GM23338 (cell line): ENCODE results near the gene FAM234A. TPM values are rescaled to one million over a fixed set of nuclear protein-coding genes. Genes with fewer than 3 reads are reported as not detected.

Experiments
- ATAC-seq: fragments of 200-7000 bp; cut with Tn5 transposase; 3 replicates; pipeline ENCODE4 v1.9.1; 2020
- DNase-seq: peaks from one replicate; pipeline ENCODE4 v3.0.0-alpha.2; 2015; ENCODE audit warnings: low spot score
- H2AFZ ChIP-seq: fragments of 200-600 bp; sonication (generic); 2 replicates; pipeline ENCODE4 v1.8.0; 2016; ENCODE audit warnings: antibody characterized with exemption, mild to moderate bottlenecking, moderate library complexity
- H3F3A ChIP-seq: fragments of 200-600 bp; sonication (generic); replicated peaks from 2 replicates; pipeline ENCODE4 v1.8.0; 2017; ENCODE audit warnings: antibody characterized with exemption, mixed run types, low read depth
- H3K27ac ChIP-seq: fragments of 200-600 bp; sonication (generic); 2 replicates; pipeline ENCODE4 v1.6.1; 2016; ENCODE audit warnings: low read depth
- H3K27me3 ChIP-seq: fragments of 200-600 bp; sonication (generic); 2 replicates; pipeline ENCODE4 v1.8.0; 2016; ENCODE audit warnings: mild to moderate bottlenecking, mixed run types, moderate library complexity; ENCODE audit not compliant: insufficient read depth
- H3K36me3 ChIP-seq: fragments of 200-600 bp; sonication (generic); 2 replicates; pipeline ENCODE4 v1.8.0; 2016; ENCODE audit warnings: mild to moderate bottlenecking; ENCODE audit not compliant: insufficient read depth
- H3K4me1 ChIP-seq: fragments of 200-600 bp; sonication (generic); 2 replicates; pipeline ENCODE4 v1.8.0; 2016; ENCODE audit warnings: mild to moderate bottlenecking, moderate library complexity; ENCODE audit not compliant: insufficient read depth
- H3K4me2 ChIP-seq: fragments of 200-600 bp; sonication (generic); 2 replicates; pipeline ENCODE4 v1.7.1; 2017; ENCODE audit warnings: mixed run types
- H3K4me3 ChIP-seq: fragments of 200-600 bp; sonication (generic); 2 replicates; pipeline ENCODE4 v1.6.1; 2016; ENCODE audit warnings: mixed run types
- H3K79me2 ChIP-seq: fragments of 200-600 bp; sonication (generic); replicated peaks from 2 replicates; pipeline ENCODE4 v1.8.0; 2017; ENCODE audit warnings: mild to moderate bottlenecking; ENCODE audit not compliant: insufficient read depth
- H3K9me2 ChIP-seq: fragments of 200-600 bp; sonication (generic); 2 replicates; pipeline ENCODE4 v1.8.0; 2017; ENCODE audit not compliant: insufficient read depth
- H4K20me1 ChIP-seq: fragments of 200-600 bp; sonication (generic); replicated peaks from 2 replicates; pipeline ENCODE4 v1.8.0; 2017; ENCODE audit warnings: mild to moderate bottlenecking; ENCODE audit not compliant: insufficient read depth
- H3K27ac Mint-ChIP-seq: 2 replicates; pipeline ENCODE4 v1.8.0; 2020; ENCODE audit warnings: inconsistent platforms, mild to moderate bottlenecking, moderate library complexity, mixed read lengths
- H3K27me3 Mint-ChIP-seq: 3 replicates; pipeline ENCODE4 v1.8.0; 2022; ENCODE audit warnings: low read depth, mild to moderate bottlenecking, moderate library complexity, mixed read lengths, inconsistent platforms; ENCODE audit not compliant: insufficient read depth, poor library complexity
- H3K36me3 Mint-ChIP-seq: 3 replicates; pipeline ENCODE4 v1.8.0; 2021; ENCODE audit warnings: low read depth, mild to moderate bottlenecking, inconsistent platforms, moderate library complexity, mixed read lengths
- H3K4me1 Mint-ChIP-seq: 3 replicates; pipeline ENCODE4 v1.8.0; 2020; ENCODE audit warnings: mild to moderate bottlenecking, inconsistent platforms, mixed read lengths
- H3K4me3 Mint-ChIP-seq: 3 replicates; pipeline ENCODE4 v1.8.0; 2021; ENCODE audit warnings: moderate library complexity, mild to moderate bottlenecking, inconsistent platforms, mixed read lengths
- H3K9me3 Mint-ChIP-seq: 3 replicates; pipeline ENCODE4 v1.8.0; 2020; ENCODE audit warnings: moderate library complexity, mild to moderate bottlenecking, inconsistent platforms, mixed read lengths
- CREB1 ChIP-seq: fragments of 250-450 bp; sonication (Bioruptor Pico); IDR thresholded peaks from 2 replicates; pipeline ENCODE4 v1.5.0; 2020; ENCODE audit warnings: low read depth, mild to moderate bottlenecking, moderate library complexity
- EZH2 ChIP-seq: fragments of 200-600 bp; sonication (generic); IDR thresholded peaks from one replicate; pipeline ENCODE4 v1.8.0; 2017; ENCODE audit warnings: antibody characterized with exemption, mild to moderate bottlenecking, low read depth; ENCODE audit not compliant: unreplicated experiment
- JUNB ChIP-seq: IDR thresholded peaks from one replicate; pipeline ENCODE4 v1.6.1; 2016; ENCODE audit warnings: antibody characterized with exemption; ENCODE audit not compliant: unreplicated experiment
- REST ChIP-seq: IDR thresholded peaks from one replicate; pipeline ENCODE4 v1.6.1; 2018; ENCODE audit warnings: antibody characterized with exemption; ENCODE audit not compliant: unreplicated experiment
- ZNF114 ChIP-seq: fragments of 250-450 bp; sonication (Bioruptor Pico); IDR thresholded peaks from 2 replicates; pipeline ENCODE4 v1.5.0; 2020; ENCODE audit warnings: mild to moderate bottlenecking, moderate library complexity
- polyA plus RNA-seq: library from polyadenylated mRNA; unstranded; fragments of >200 nt; fragmentation: Nextera tagmentation; extraction: Ambion mirVana; gene quantifications from 2 replicates; pipeline ENCODE4 v1.2.1, GENCODE V29; 2016
- total RNA-seq: library from RNA; depleted of rRNA; stranded (reverse); fragments of >200 nt; shearing (Covaris generic); gene quantifications from 2 replicates; pipeline ENCODE4 v1.2.3, GENCODE V29; 2014

The FAM234A gene
- total and polyA plus RNA-seq, 2 experiments from 2014 or later: 41.9 to 128 TPM

DNA sequence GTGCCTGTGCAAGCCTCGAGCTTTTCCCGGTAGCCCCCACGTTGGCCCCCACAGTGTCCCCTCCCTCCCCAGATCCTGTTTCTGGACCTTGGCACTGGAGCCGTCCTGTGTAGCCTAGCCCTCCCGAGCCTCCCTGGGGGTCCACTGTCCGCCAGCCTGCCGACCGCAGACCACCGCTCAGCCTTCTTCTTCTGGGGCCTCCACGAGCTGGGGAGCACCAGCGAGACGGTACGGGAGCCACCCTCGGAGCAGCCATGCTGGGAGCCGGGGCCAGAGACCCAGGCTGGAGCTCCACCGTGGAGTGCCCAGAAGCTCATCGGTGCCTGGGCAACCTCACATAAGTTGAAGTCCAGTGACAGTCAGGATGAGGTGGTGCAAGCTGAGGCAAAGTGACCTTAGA lies 29.3 kb downstream of the FAM234A start:
- no peaks in the 10 kb centered on the region for H3K27me3 ChIP-seq
- H3K79me2 ChIP-seq: no peaks in the 10 kb centered on the region
- Mint-ChIP-seq H3K9me3 (no peaks in the 10 kb centered on the region; the same call in 2 of the 3 replicates), H3K27me3 (peaks cover 10% of the 10 kb centered on the region), H3K4me3 (no peak overlapping the region), H3K27ac (no peak overlapping the region), H3K36me3 (peaks cover 24% of the 10 kb centered on the region; the same call in 2 of the 3 replicates), H3K4me1 (no peaks in the 10 kb centered on the region)
- no peaks in the 10 kb centered on the region for H4K20me1 ChIP-seq
- no peak overlapping the region for H3K27ac ChIP-seq
- TF ChIP-seq REST: no peak
- no peaks in the 10 kb centered on the region for H3K36me3 ChIP-seq
- ATAC-seq (no peak), DNase-seq (no peak)
- 0 out of 2 replicates have a peak, but pooled peaks cover 3% of the 10 kb centered on the region for H3F3A ChIP-seq
- H3K4me3 ChIP-seq: no peak overlapping the region
- no peaks in the 10 kb centered on the region for H3K4me1 ChIP-seq
- H3K4me2 ChIP-seq: no peak overlapping the region
- H3K9me2 ChIP-seq: no peaks in the 10 kb centered on the region
- H2AFZ ChIP-seq: no peak overlapping the region

DNA sequence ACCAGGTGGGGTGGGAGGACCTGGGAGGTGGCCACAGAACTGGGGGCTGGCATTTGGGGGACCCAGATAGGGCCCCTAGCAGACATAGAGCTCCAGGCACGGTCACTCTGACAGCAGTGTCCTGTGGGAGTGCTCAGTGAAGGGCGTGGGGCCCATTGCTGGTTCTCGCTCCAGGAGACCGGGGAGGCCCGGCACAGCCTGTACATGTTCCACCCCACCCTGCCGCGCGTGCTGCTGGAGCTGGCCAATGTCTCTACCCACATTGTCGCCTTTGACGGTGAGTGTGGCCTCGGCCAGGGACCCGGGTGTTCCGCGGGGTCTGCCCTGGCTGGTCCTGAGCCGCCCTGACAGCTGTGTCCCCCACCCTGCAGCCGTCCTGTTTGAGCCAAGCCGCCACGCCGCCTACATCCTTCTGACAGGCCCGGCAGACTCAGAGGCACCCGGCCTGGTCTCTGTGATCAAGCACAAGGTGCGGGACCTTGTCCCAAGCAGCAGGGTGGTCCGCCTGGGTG lies 29.9 kb downstream of the FAM234A start:
- Histone ChIP-seq H3K4me2 (no peak overlapping the region), H3K27ac (no peak overlapping the region), H3F3A (0 out of 2 replicates have a peak, but pooled peaks cover 3% of the 10 kb centered on the region), H3K4me3 (no peak overlapping the region), H3K4me1 (no peaks in the 10 kb centered on the region), H2AFZ (no peak overlapping the region), H3K27me3 (no peaks in the 10 kb centered on the region), H3K79me2 (no peaks in the 10 kb centered on the region), H4K20me1 (no peaks in the 10 kb centered on the region), H3K36me3 (no peaks in the 10 kb centered on the region), H3K9me2 (no peaks in the 10 kb centered on the region)
- no peak for TF ChIP-seq ZNF114 (CRISPR knock-in tag)
- TF ChIP-seq REST: no peak
- TF ChIP-seq EZH2: no peak
- TF ChIP-seq JUNB: no peak
- no peak for TF ChIP-seq CREB1 (CRISPR knock-in tag)
- Mint-ChIP-seq H3K27me3 (peaks cover 10% of the 10 kb centered on the region), H3K27ac (no peak overlapping the region), H3K36me3 (peaks cover 18% of the 10 kb centered on the region; the same call in 2 of the 3 replicates), H3K4me1 (no peaks in the 10 kb centered on the region), H3K4me3 (no peak overlapping the region), H3K9me3 (no peaks in the 10 kb centered on the region; the same call in 2 of the 3 replicates)
- ATAC-seq (no peak), DNase-seq (no peak)
